ENCODE results near the gene SORCS1.

- TF ChIP-seq EZH2 (IDR thresholded peaks at IDR 0.05; ENCODE audit: insufficient read depth, poor library complexity, severe bottlenecking) = no peak
- no peak for TF ChIP-seq EZH2phosphoT487 (IDR thresholded peaks at IDR 0.05; ENCODE audit: insufficient read depth, low read depth)
These were observed 269.8 kb downstream of the SORCS1 start for GRCh38 chr10:106894692-106895091.

Data from GM23248 (cell line).